ENCODE measurements around the gene GMCL1.

GMCL1 gene

DNA sequence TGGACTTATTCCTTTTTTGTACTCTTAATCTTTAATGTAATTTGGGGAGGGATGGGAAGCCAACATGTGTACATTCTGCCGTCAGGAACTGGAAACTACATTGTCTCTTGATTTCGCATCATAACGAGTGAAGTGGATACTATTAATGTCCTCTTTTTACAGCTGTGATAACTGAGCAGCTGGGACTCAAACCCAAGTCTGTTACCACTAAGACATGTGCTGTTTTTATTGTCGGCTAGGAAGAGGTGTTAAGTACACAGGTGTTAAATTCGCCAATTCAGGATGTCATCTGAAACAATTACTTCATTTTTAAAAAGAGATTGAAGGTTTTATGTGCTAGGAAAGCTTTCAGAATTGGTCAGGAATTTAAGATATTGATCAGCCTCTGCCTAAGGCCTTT lies 6.9 kb downstream of the GMCL1 start:
- no peaks in the 10 kb centered on the region for H3K27me3 ChIP-seq (ENCODE audit: insufficient read depth, low read depth)
- TF ChIP-seq, protein P1, sequence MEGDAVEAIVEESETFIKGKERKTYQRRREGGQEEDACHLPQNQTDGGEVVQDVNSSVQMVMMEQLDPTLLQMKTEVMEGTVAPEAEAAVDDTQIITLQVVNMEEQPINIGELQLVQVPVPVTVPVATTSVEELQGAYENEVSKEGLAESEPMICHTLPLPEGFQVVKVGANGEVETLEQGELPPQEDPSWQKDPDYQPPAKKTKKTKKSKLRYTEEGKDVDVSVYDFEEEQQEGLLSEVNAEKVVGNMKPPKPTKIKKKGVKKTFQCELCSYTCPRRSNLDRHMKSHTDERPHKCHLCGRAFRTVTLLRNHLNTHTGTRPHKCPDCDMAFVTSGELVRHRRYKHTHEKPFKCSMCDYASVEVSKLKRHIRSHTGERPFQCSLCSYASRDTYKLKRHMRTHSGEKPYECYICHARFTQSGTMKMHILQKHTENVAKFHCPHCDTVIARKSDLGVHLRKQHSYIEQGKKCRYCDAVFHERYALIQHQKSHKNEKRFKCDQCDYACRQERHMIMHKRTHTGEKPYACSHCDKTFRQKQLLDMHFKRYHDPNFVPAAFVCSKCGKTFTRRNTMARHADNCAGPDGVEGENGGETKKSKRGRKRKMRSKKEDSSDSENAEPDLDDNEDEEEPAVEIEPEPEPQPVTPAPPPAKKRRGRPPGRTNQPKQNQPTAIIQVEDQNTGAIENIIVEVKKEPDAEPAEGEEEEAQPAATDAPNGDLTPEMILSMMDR (conservative IDR thresholded peaks at IDR 0.05; ENCODE audit: low read depth, low read length): no peak
- H4K20me1 ChIP-seq (ENCODE audit: insufficient read depth): no peaks in the 10 kb centered on the region
- no peak overlapping the region for H3K4me2 ChIP-seq
- no peak overlapping the region for H3K27ac ChIP-seq
- H3K36me3 ChIP-seq (ENCODE audit: insufficient read depth): no peaks in the 10 kb centered on the region
- H3K79me2 ChIP-seq (ENCODE audit: insufficient read depth, low read depth): peaks cover 38% of the 10 kb centered on the region
- peaks cover 31% of the 10 kb centered on the region for H3K4me1 ChIP-seq (ENCODE audit: low read depth, poor library complexity, severe bottlenecking)
- no peak overlapping the region for H2AFZ ChIP-seq (ENCODE audit: low read depth)
- H3K9ac ChIP-seq: no peak overlapping the region
- H3K4me3 ChIP-seq (IDR thresholded peaks at IDR 0.05; ENCODE audit: insufficient read depth, low read depth, low read length): no peak overlapping the region

DNA sequence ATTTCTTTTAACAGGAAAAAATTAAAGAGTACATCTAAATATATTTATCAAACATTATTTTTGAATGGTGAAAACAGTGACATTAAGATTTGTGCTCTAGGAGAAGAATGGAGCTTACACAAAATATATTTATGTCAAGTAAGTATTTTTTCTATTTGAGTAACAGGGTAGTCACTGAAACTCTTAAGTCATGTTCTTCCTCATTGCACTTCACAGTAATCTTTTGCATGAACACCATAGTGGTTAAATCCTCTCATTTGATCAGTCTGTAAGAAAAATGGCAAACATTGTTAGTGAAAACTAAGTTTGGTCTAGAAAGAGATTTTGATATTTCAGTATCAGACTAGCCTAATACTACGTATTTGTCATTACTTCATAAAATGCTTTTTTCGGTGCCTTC lies 8.1 kb downstream of the GMCL1 start:
- Histone ChIP-seq H3K27ac (no peak overlapping the region), H3K4me3 (IDR thresholded peaks at IDR 0.05; ENCODE audit: insufficient read depth, low read depth, low read length) (no peak overlapping the region), H3K79me2 (ENCODE audit: insufficient read depth, low read depth) (peaks cover 26% of the 10 kb centered on the region; the same call in 1 of the 2 replicates), H4K20me1 (ENCODE audit: insufficient read depth) (no peaks in the 10 kb centered on the region), H3K9ac (no peak overlapping the region), H2AFZ (ENCODE audit: low read depth) (no peak overlapping the region), H3K36me3 (ENCODE audit: insufficient read depth) (no peaks in the 10 kb centered on the region), H3K4me2 (no peak overlapping the region), H3K4me1 (ENCODE audit: low read depth, poor library complexity, severe bottlenecking) (peaks cover 19% of the 10 kb centered on the region), H3K27me3 (ENCODE audit: insufficient read depth, low read depth) (no peaks in the 10 kb centered on the region)
- TF ChIP-seq, protein P1 (conservative IDR thresholded peaks at IDR 0.05; ENCODE audit: low read depth, low read length): no peak

DNA sequence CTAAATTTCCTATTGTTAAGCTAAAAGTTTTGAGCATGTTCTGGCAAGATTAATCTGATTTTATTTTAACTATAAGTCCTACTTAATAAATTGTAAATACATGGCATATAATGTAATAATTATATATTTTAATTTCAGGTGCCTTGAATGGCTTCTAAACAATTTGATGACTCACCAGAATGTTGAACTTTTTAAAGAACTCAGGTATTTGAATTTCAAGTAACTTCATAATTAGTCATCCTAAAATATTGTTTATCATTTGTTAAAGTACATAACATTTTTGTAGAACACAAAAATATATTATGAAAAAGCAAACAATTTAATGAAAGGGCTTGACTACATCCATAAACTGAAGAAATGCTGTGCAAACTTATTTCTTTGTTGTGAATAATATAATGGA lies 14.5 kb downstream of the GMCL1 start:
- Histone ChIP-seq H3K36me3 (ENCODE audit: insufficient read depth) (no peaks in the 10 kb centered on the region), H2AFZ (ENCODE audit: low read depth) (no peak overlapping the region), H3K4me1 (ENCODE audit: low read depth, poor library complexity, severe bottlenecking) (no peaks in the 10 kb centered on the region), H3K4me2 (no peak overlapping the region), H3K27ac (no peak overlapping the region), H3K9ac (no peak overlapping the region), H4K20me1 (ENCODE audit: insufficient read depth) (no peaks in the 10 kb centered on the region), H3K27me3 (ENCODE audit: insufficient read depth, low read depth) (no peaks in the 10 kb centered on the region), H3K4me3 (IDR thresholded peaks at IDR 0.05; ENCODE audit: insufficient read depth, low read depth, low read length) (no peak overlapping the region), H3K79me2 (ENCODE audit: insufficient read depth, low read depth) (no peaks in the 10 kb centered on the region)
- TF ChIP-seq, protein P1 (conservative IDR thresholded peaks at IDR 0.05; ENCODE audit: low read depth, low read length): no peak

GRCh38 chr2:69844560-69844959 lies 15.1 kb downstream of the GMCL1 start:
- Histone ChIP-seq H3K79me2 (ENCODE audit: insufficient read depth, low read depth) (no peaks in the 10 kb centered on the region), H3K4me3 (IDR thresholded peaks at IDR 0.05; ENCODE audit: insufficient read depth, low read depth, low read length) (no peak overlapping the region), H3K36me3 (ENCODE audit: insufficient read depth) (no peaks in the 10 kb centered on the region), H3K27me3 (ENCODE audit: insufficient read depth, low read depth) (no peaks in the 10 kb centered on the region), H4K20me1 (ENCODE audit: insufficient read depth) (no peaks in the 10 kb centered on the region), H3K9ac (no peak overlapping the region), H3K27ac (no peak overlapping the region), H3K4me2 (no peak overlapping the region), H2AFZ (ENCODE audit: low read depth) (no peak overlapping the region), H3K4me1 (ENCODE audit: low read depth, poor library complexity, severe bottlenecking) (no peaks in the 10 kb centered on the region)
- TF ChIP-seq, protein P1 (conservative IDR thresholded peaks at IDR 0.05; ENCODE audit: low read depth, low read length): no peak

Data from KMS-11 (cell line).